OCI-LY7 (cell line): ENCODE data around the gene GABRG3. TPM values are rescaled to one million over a fixed set of nuclear protein-coding genes. Genes with fewer than 3 reads are reported as not detected.

ENCODE experiments used
- BruUV-seq: library from RNA; stranded (reverse); fragments of 400-500 nt; replicated peaks from 2 replicates; lab custom pipeline; 2021; lab: Mats Ljungman, UMichigan
- CTCF ChIA-PET: fragments of 300-600 bp; sonication (Branson Sonifier 250); formaldehyde crosslinking; loops from one replicate; lab custom pipeline; 2022; ENCODE audit warnings: antibody characterized with exemption; ENCODE audit not compliant: unreplicated experiment; lab: Charles Lee
- POLR2A ChIA-PET: fragments of 300-600 bp; sonication (Branson Sonifier 250); formaldehyde crosslinking; loops from one replicate; lab custom pipeline; 2022; ENCODE audit warnings: antibody characterized with exemption; lab: Charles Lee
- DNase-seq: peaks from one replicate; pipeline ENCODE4 v3.0.0-alpha.2; 2015; ENCODE audit warnings: low spot score
- H2AFZ ChIP-seq: fragments of 200-600 bp; sonication (generic), shearing (Covaris generic); 2 replicates; pipeline ENCODE4 v1.6.1; 2014; ENCODE audit warnings: mild to moderate bottlenecking, antibody characterized with exemption, low read length, moderate library complexity
- H3K27ac ChIP-seq: fragments of 200-600 bp; sonication (generic); 2 replicates; pipeline ENCODE4 v1.5.1; 2014; ENCODE audit warnings: mixed run types, low read depth, mild to moderate bottlenecking, moderate library complexity, low read length, inconsistent platforms; ENCODE audit not compliant: poor library complexity, severe bottlenecking
- H3K36me3 ChIP-seq: fragments of 200-600 bp; sonication (generic); 2 replicates; pipeline ENCODE4 v1.6.1; 2014; ENCODE audit warnings: mild to moderate bottlenecking, antibody characterized with exemption, low read length, moderate library complexity, mixed read lengths; ENCODE audit not compliant: insufficient read depth
- H3K4me1 ChIP-seq: fragments of 200-600 bp; sonication (generic); 2 replicates; pipeline ENCODE4 v1.5.1; 2014; ENCODE audit warnings: mild to moderate bottlenecking, low read length; ENCODE audit not compliant: insufficient read depth, poor library complexity, severe bottlenecking
- H3K4me2 ChIP-seq: fragments of 200-600 bp; sonication (generic); 2 replicates; pipeline ENCODE4 v1.6.1; 2014; ENCODE audit warnings: mild to moderate bottlenecking, low read length
- H3K4me3 ChIP-seq: fragments of 200-600 bp; sonication (generic); 2 replicates; pipeline ENCODE4 v1.5.1; 2014; ENCODE audit warnings: mild to moderate bottlenecking, low read depth, low read length; ENCODE audit not compliant: poor library complexity, severe bottlenecking
- H3K79me2 ChIP-seq: fragments of 200-600 bp; sonication (generic); 2 replicates; pipeline ENCODE4 v1.6.1; 2016; ENCODE audit warnings: low read depth, mild to moderate bottlenecking, low read length, moderate library complexity, mixed read lengths; ENCODE audit not compliant: insufficient read depth
- H3K9me2 ChIP-seq: fragments of 200-600 bp; sonication (generic); 2 replicates; pipeline ENCODE4 v1.6.1; 2016; ENCODE audit warnings: mild to moderate bottlenecking, low read length, mixed read lengths; ENCODE audit not compliant: insufficient read depth
- H3K9me3 ChIP-seq: fragments of 200-600 bp; sonication (generic); 2 replicates; pipeline ENCODE4 v1.6.1; 2014; ENCODE audit warnings: mild to moderate bottlenecking, mixed run types, low read length, mixed read lengths
- H4K20me1 ChIP-seq: fragments of 200-600 bp; sonication (generic); 2 replicates; pipeline ENCODE4 v1.6.1; 2014; ENCODE audit warnings: mild to moderate bottlenecking, antibody characterized with exemption, low read length, moderate library complexity, mixed read lengths; ENCODE audit not compliant: insufficient read depth
- CTCF ChIP-seq: fragments of 200-600 bp; sonication (generic); conservative IDR thresholded peaks from 2 replicates; pipeline ENCODE4 v1.5.1; 2014; ENCODE audit warnings: mild to moderate bottlenecking, antibody characterized with exemption, low read length, moderate library complexity, mixed read lengths
- EZH2phosphoT487 ChIP-seq: fragments of 200-600 bp; sonication (generic); IDR thresholded peaks from 2 replicates; pipeline ENCODE4 v1.6.1; 2018; ENCODE audit warnings: low read depth, borderline replicate concordance, mild to moderate bottlenecking, mixed run types, antibody characterized with exemption, low read length, moderate library complexity, mixed read lengths
- intact Hi-C: fragments of 100-400 bp; cut with micrococcal nuclease; formaldehyde crosslinking; loops from one replicate; pipeline ENCODE4 v1.10.0; 2022; ENCODE audit not compliant: unreplicated experiment
- total RNA-seq, 2 experiments: library from RNA; depleted of rRNA in 1 of 2; stranded (reverse); fragments of >200 nt in 1 of 2; shearing (Covaris generic) in 1 of 2; gene quantifications; 2 replicates each; pipeline ENCODE4 v1.2.3, GENCODE V29; 2014 to 2022

GABRG3 gene
- total RNA-seq, 2 experiments from 2014 or later: not detected

- Histone ChIP-seq H3K27ac (no peak overlapping the region), H3K9me2 (no peaks in the 10 kb centered on the region), H3K4me2 (no peak overlapping the region), H3K79me2 (no peaks in the 10 kb centered on the region), H3K4me3 (no peak overlapping the region), H3K36me3 (no peaks in the 10 kb centered on the region), H3K9me3 (no peaks in the 10 kb centered on the region), H4K20me1 (no peaks in the 10 kb centered on the region), H3K4me1 (no peaks in the 10 kb centered on the region), H2AFZ (no peak overlapping the region)
- no peak for DNase-seq
- BruUV-seq: no TSS peak
- ChIA-PET POLR2A (interaction anchor here (0.7 kb wide), 1 partner anchor 203 kb away, joined by 4 read pairs; no protein-coding TSS in a partner anchor), CTCF (no interaction called here)
- intact Hi-C loops: no loop called here
- TF ChIP-seq CTCF: no peak
- no peak for TF ChIP-seq EZH2phosphoT487
Measured at GRCh38 chr15:27025481-27025966, 54.5 kb downstream of the GABRG3 start.

- Histone ChIP-seq H3K4me1 (no peaks in the 10 kb centered on the region), H2AFZ (no peak overlapping the region), H3K9me2 (no peaks in the 10 kb centered on the region), H3K36me3 (no peaks in the 10 kb centered on the region), H4K20me1 (no peaks in the 10 kb centered on the region), H3K9me3 (no peaks in the 10 kb centered on the region), H3K79me2 (no peaks in the 10 kb centered on the region), H3K4me3 (no peak overlapping the region), H3K27ac (no peak overlapping the region), H3K4me2 (no peak overlapping the region)
- BruUV-seq: no TSS peak
- no peak for DNase-seq
- intact Hi-C loops: no loop called here
- CTCF ChIA-PET: no interaction called here
- TF ChIP-seq EZH2phosphoT487 (no peak), CTCF (no peak)
- POLR2A ChIA-PET: no interaction called here
Measured at GRCh38 chr15:27027229-27027628, 56.2 kb downstream of the GABRG3 start.

- H3K4me1 ChIP-seq: no peaks in the 10 kb centered on the region
- BruUV-seq: no TSS peak
- no peaks in the 10 kb centered on the region for H3K9me3 ChIP-seq
- ChIA-PET POLR2A (no interaction called here), CTCF (no interaction called here)
- H4K20me1 ChIP-seq: no peaks in the 10 kb centered on the region
- intact Hi-C loops: no loop called here
- DNase-seq: no peak
- no peaks in the 10 kb centered on the region for H3K36me3 ChIP-seq
- no peak overlapping the region for H2AFZ ChIP-seq
- H3K4me3 ChIP-seq: no peak overlapping the region
- H3K9me2 ChIP-seq: no peaks in the 10 kb centered on the region
- no peak overlapping the region for H3K27ac ChIP-seq
- H3K79me2 ChIP-seq: no peaks in the 10 kb centered on the region
- H3K4me2 ChIP-seq: no peak overlapping the region
- TF ChIP-seq CTCF (no peak), EZH2phosphoT487 (no peak)
Measured at GRCh38 chr15:27028858-27029477, 58.0 kb downstream of the GABRG3 start.
